HT-29 (cell line): ENCODE results near the gene ADD1. TPM values are rescaled to one million over a fixed set of nuclear protein-coding genes. Genes with fewer than 3 reads are reported as not detected.
A peak's percentile ranks its signal among the peaks of the same experiment; 100 is the strongest.

Experiments
- DNase-seq: peaks from one replicate; pipeline ENCODE4 v3.0.0-alpha.2; 2015; ENCODE audit warnings: low spot score
- total RNA-seq: library from RNA; depleted of rRNA; stranded (reverse); fragments of >200 nt; shearing (Covaris generic); gene quantifications from 2 replicates; pipeline ENCODE4 v1.2.3, GENCODE V29; 2014

Gene ADD1
- total RNA-seq, 1 experiment from 2014 or later: 167 TPM

DNA sequence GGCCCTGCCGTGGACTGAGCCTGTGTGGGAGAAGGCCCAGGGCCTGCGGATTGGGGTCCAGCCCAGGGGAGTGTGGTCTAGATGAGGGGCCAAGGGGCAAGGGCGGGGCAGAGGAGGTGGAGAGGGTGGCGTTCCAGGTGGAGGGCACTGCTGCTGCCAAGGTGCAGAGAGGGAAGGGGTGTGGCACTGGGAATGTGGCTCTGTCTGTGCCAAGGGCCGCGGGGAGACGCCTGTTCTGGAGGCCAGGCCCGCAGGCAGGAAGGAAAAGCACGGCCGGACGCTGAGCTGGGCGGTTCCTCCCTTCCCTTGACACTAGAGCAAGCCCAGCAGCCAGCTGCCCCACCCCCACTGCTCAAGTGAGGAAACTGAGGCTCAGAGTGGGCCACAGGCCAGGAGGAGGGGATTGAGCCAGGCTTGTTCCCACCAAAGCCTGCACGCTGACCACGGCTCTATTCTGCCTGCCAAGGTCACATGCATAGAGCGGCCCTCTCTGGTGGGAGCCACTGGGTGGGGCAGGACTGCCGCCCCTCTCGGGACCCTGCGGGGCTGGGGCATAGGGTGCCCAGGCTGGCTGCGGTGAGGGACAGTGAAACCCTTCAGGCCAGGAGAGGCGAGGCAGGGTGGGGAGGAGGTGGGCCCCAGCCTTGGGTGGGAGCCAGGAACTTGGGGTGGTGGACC is 37.8 kb upstream of the ADD1 start:
- peak; percentile 94 for DNase-seq

- DNase-seq: peak; percentile 65
Measured at GRCh38 chr4:2806390-2807355, 37.0 kb upstream of the ADD1 start.

GRCh38 chr4:2807571-2807970 is 36.1 kb upstream of the ADD1 start:
- peak; percentile 48 for DNase-seq

- DNase-seq: no peak
Measured at GRCh38 chr4:2808001-2808400, 35.6 kb upstream of the ADD1 start.

GRCh38 chr4:2809610-2810180 is 33.9 kb upstream of the ADD1 start:
- DNase-seq: no peak

GRCh38 chr4:2810388-2810787 is 33.3 kb upstream of the ADD1 start:
- no peak for DNase-seq

DNA sequence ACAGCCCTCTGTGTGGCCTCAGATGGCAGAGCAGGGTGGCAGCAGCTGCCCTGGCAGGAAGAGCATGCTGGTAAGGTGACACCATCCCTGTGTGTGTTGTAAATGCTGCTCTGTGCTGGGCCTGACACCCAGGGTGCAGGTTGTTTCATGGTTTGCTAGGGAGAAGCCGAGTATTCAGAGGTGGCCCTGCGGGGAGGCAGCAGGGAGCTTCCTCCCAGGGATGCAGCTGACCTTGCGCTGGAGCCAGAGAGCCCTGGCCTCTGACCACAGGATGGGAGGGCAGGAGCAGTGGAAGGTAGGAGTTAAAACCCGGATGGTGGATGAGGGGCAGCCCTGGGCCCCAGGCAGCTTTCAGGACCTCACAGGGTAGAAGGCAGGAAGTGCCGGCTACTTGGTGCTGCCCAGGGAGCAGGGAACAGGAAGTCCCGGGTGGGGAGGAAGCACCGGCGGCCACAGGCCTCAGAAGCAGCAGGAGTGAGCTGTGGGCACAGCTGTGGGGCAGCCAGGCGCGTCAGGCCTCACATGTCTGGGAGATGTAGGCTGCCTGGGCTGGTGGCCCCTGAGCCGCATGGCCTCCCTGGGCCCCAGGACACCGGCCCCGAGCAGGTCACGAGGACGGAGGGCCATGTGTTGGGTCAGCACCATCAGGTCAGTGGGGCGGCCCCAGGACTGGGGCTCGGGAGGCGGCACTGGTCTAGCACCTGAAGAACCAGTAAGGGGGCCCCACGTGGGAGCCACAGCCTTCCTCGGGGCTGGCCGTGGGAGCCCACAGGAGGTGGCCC is 31.6 kb upstream of the ADD1 start:
- DNase-seq: peak; percentile 65

- DNase-seq: no peak
Measured at GRCh38 chr4:2812612-2813354, 30.9 kb upstream of the ADD1 start.

DNA sequence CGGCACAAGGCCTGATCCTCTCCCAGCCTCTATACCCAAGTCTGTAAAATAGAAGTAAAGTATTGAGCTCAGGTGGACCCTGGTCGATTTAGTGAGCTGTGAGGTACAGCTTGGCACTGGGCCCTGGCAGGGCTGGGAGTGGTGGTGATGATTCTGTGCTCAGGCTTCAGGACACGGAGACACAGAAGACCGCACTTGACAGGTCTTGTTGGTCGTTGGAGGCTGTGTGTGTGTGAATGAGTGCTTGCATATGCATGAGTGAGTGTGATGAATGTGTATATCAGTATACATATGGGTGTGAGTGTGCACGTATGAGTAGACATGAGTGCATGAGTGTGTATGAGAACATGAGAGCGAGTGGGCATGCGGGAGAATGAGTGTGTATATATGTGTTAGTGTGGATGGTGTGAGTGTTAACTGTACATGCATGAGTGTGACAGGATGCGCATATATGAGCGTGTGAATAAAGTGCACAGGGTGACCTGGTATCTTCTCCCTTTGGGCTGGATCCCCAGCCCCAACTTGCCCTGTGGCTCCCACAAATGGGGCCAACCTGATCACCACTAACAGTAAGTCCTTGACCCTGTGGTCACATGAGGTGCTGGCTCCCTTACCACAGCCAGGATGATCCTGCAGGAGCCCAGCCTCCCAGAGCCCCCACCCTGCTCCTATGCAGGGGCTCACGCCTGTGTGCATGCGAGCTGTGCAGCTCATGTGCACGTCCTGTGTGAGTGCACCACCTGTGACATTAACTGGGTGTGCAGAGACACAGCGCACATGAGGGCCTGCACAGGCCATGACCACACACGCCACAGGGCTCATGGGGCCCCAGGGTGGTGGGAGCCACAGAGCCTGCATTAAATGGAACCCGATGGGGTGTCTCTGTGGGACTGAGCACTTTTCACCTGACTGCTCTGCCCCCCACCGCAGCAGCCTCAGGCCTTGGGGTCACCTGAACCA is 29.9 kb upstream of the ADD1 start:
- no peak for DNase-seq

- DNase-seq: no peak
Measured at GRCh38 chr4:2814627-2815270, 28.9 kb upstream of the ADD1 start.

GRCh38 chr4:2816401-2816954 is 27.2 kb upstream of the ADD1 start:
- no peak for DNase-seq

DNA sequence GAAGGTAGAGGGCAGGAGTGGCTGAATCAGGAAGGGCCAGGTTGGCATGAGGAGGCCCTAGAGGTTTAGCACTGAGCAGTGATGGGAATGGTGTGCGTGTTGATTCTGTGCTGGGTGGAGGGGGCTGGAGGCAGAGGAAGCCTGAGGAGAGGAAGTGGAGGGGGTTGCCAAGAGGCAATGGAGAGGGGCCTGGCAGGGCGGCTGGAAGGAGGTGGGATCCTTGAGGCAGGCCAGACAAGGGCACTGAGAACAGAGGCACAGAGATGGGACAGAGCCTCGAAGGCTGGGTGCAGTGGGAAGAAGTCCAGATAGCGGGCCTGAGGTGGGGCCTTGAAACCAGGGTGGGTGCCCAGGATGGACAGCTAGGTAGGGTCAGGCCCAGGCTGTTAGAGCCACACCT is 26.5 kb upstream of the ADD1 start:
- no peak for DNase-seq

DNA sequence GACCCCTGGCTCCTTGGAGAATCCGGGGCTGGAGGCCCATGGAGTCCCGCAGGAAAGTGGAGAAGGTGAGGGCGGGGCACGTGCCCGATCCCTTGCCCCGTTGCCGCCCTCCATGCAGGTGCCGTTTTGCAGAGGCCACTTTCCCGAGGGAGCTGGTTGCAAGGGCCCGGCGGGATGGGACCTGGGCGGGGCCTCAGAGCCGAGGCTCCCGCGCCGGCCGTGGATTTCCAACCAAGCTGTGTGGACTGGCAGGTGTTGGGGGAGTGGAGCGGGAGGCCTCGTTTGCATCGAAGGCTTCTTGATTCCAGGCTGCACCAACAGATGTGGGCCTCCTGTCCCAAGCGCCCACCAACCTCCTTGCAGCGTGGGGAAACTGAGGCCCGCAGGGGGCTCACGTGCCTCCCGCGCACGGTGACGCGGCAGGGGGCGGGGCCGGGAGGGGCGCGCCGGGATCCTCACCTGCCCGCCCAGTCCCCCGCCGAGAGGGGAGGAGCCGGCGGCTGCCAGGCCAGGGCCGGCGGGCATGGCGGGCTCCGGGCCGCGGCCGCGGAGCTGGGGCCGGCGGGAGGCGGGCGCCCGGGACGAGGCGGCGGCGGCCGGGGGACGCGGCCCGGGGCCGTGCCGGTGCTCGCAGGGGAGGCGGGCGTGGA is 25.8 kb upstream of the ADD1 start:
- peak; percentile 48 for DNase-seq

GRCh38 chr4:2818351-2818939 is 25.2 kb upstream of the ADD1 start:
- DNase-seq: no peak

GRCh38 chr4:2819244-2820215 is 24.1 kb upstream of the ADD1 start:
- no peak for DNase-seq

DNA sequence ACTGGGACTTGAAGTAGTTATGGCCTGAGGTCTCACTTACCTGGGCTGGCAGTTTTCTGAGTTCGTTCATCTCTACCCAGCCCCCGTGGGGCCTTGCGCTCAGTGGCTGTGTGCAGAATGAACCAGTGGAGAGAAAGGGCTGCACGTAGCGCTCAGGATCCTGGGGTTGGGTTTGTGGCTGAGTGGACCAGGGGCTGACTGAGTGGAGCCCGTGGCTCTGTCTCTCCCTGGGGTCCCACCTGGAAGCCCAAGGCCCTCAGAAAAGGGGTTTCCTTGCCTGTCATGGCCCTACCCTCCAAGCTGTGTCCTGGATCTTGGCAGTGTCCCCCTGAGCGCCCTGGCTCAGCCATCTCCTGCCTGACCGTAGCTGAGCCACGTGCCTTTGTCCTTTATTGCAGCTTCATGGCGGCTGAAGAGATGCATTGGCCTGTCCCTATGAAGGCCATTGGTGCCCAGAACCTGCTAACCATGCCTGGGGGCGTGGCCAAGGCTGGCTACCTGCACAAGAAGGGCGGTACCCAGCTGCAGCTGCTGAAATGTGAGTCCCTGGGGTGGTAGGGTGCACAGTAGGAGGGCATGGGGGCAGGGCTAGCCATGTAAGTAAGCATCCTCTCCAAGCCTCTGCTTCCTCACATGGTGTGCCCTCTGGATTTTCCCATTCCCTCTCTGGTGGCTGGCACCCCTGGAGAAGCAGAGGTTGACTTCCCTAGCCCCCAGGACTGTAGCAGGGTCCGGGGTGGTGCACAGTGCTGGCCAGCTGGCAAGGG is 23.2 kb upstream of the ADD1 start:
- DNase-seq: no peak
